ENCODE results near the gene GORASP1.

The GORASP1 gene

DNA sequence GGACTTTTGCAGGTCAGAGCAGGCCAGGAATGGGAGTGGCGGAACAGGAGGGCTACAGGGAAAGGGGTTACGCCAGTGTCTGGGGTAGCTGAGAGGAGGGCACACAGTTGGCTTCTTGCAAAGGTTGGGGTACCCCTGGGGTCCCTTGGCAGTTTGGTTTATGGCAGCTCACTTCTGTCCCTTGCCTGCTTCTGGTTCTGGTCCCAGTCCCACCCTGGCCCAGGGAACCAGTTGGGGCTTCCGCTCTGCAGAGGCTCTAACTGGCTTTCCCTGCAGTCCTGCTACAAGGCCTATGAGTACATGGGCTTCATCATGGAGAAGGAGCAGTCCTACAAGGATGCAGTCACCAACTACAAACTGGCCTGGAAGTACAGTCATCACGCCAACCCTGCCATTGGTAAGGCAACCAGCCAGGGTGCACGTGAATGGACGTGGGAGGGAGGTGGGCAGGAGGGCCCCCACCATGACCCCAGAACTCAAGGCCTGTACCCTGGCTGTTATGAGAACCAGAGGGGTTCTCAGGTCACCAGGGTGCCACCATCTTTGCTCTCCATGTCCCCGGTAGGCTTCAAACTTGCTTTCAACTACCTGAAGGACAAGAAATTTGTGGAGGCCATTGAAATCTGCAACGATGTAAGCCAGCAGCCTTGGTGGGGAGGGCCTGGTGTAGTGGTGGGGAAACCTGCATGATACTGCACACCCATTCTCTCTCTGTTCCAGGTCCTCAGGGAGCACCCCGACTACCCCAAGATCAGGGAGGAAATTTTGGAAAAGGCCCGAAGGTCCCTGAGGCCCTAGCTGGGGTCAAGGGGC lies 30.8 kb upstream of the GORASP1 start:
- no CpG with 5 or more reads among the region's 10 CpGs for WGBS (ENCODE audit: extremely low coverage, insufficient coverage, insufficient read length)
- peak in 1 of 2 donors; percentile 47 for DNase-seq
- H3K4me3 ChIP-seq (ENCODE audit: low read depth, low read length), result no peak overlapping the region
- no peak overlapping the region for H3K14ac ChIP-seq (ENCODE audit: low read length)
- no peak overlapping the region for H2AFZ ChIP-seq (ENCODE audit: insufficient read depth, low read length, poor library complexity)
- H4K91ac ChIP-seq (ENCODE audit: low read depth, low read length), result no peak overlapping the region
- no peak overlapping the region for H3K23ac ChIP-seq (ENCODE audit: low read length)
- H3K79me1 ChIP-seq (ENCODE audit: low read length), result peaks cover 2% of the 10 kb centered on the region
- H3K27ac ChIP-seq (ENCODE audit: low read depth, low read length), result no peak overlapping the region
- H2BK5ac ChIP-seq (ENCODE audit: low read depth, low read length, poor library complexity), result no peak overlapping the region
- no peak overlapping the region for H3K4me2 ChIP-seq (ENCODE audit: low read length)
- no peak overlapping the region for H2BK12ac ChIP-seq (ENCODE audit: low read length)
- H3K4ac ChIP-seq (ENCODE audit: low read depth, low read length), result no peak overlapping the region
- no peaks in the 10 kb centered on the region for H3K27me3 ChIP-seq (ENCODE audit: insufficient read depth, low read length)
- no peak overlapping the region for H2BK120ac ChIP-seq (ENCODE audit: insufficient read depth, low read length, poor library complexity)
- H3K9me3 ChIP-seq (ENCODE audit: insufficient read depth, low read depth, low read length), result no peaks in the 10 kb centered on the region
- no peak overlapping the region for H4K12ac ChIP-seq (ENCODE audit: low read depth, low read length)
- H3K18ac ChIP-seq (ENCODE audit: low read length), result no peak overlapping the region
- no peak overlapping the region for H4K8ac ChIP-seq (ENCODE audit: low read depth, low read length)
- peaks cover 31 to 37% of the 10 kb centered on the region in 2 experiments for H3K36me3 ChIP-seq (ENCODE audit: control insufficient read depth in 1 of 2, insufficient read depth in 2 of 2, low read length in 2 of 2)
- H2AK5ac ChIP-seq (ENCODE audit: low read length), result no peak overlapping the region
- H3K4me1 ChIP-seq (ENCODE audit: control insufficient read depth in 1 of 2, insufficient read depth in 2 of 2, low read length in 2 of 2), result peaks cover 26 to 30% of the 10 kb centered on the region in 2 experiments
- no peak overlapping the region for H3K9ac ChIP-seq (ENCODE audit: low read length)
- H3K79me2 ChIP-seq (ENCODE audit: control insufficient read depth, insufficient read depth, low read length, poor library complexity), result peaks cover 2% of the 10 kb centered on the region

DNA sequence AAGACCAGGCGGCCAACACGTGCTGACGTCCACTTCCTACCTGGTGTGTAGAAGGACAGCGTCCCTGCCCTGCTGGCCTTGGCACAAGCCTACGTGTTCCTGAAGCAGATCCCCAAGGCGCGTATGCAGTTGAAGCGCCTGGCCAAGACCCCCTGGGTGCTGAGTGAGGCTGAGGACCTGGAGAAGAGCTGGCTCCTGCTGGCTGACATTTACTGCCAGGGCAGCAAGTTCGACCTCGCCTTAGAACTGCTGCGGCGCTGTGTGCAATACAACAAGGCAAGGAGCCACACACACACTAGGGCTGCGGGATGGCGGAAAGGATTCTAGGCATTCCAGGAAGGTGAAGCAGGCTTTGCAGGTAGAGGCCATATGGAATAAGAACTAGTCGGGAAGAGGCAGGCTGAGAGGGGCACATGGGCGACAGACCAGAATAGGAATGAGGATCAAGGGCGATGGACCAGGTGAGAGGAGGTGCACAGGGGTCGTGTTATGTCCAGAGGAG lies 30.1 kb upstream of the GORASP1 start:
- H2BK120ac ChIP-seq (ENCODE audit: insufficient read depth, low read length, poor library complexity), result no peak overlapping the region
- H3K23ac ChIP-seq (ENCODE audit: low read length), result no peak overlapping the region
- no CpG with 5 or more reads among the region's 18 CpGs for WGBS (ENCODE audit: extremely low coverage, insufficient coverage, insufficient read length)
- no peak overlapping the region for H2AFZ ChIP-seq (ENCODE audit: insufficient read depth, low read length, poor library complexity)
- H3K27me3 ChIP-seq (ENCODE audit: insufficient read depth, low read length), result no peaks in the 10 kb centered on the region
- H3K4ac ChIP-seq (ENCODE audit: low read depth, low read length), result no peak overlapping the region
- H2AK5ac ChIP-seq (ENCODE audit: low read length), result no peak overlapping the region
- H3K18ac ChIP-seq (ENCODE audit: low read length), result no peak overlapping the region
- peak; percentile 55 to 65 for DNase-seq
- no peak overlapping the region for H3K4me2 ChIP-seq (ENCODE audit: low read length)
- H2BK5ac ChIP-seq (ENCODE audit: low read depth, low read length, poor library complexity), result no peak overlapping the region
- H3K36me3 ChIP-seq (ENCODE audit: control insufficient read depth in 1 of 2, insufficient read depth in 2 of 2, low read length in 2 of 2), result peaks cover 24 to 30% of the 10 kb centered on the region in 2 experiments
- H4K91ac ChIP-seq (ENCODE audit: low read depth, low read length), result no peak overlapping the region
- no peak overlapping the region for H4K12ac ChIP-seq (ENCODE audit: low read depth, low read length)
- no peak overlapping the region for H3K9ac ChIP-seq (ENCODE audit: low read length)
- no peak overlapping the region for H3K14ac ChIP-seq (ENCODE audit: low read length)
- no peaks in the 10 kb centered on the region for H3K9me3 ChIP-seq (ENCODE audit: insufficient read depth, low read depth, low read length)
- H3K79me1 ChIP-seq (ENCODE audit: low read length), result peaks cover 2% of the 10 kb centered on the region
- H3K4me3 ChIP-seq (ENCODE audit: low read depth, low read length), result no peak overlapping the region
- H2BK12ac ChIP-seq (ENCODE audit: low read length), result no peak overlapping the region
- H3K4me1 ChIP-seq (ENCODE audit: control insufficient read depth in 1 of 2, insufficient read depth in 2 of 2, low read length in 2 of 2), result peaks cover 20 to 28% of the 10 kb centered on the region in 2 experiments
- H3K27ac ChIP-seq (ENCODE audit: low read depth, low read length), result no peak overlapping the region
- peaks cover 2% of the 10 kb centered on the region for H3K79me2 ChIP-seq (ENCODE audit: control insufficient read depth, insufficient read depth, low read length, poor library complexity)
- H4K8ac ChIP-seq (ENCODE audit: low read depth, low read length), result no peak overlapping the region

GRCh38 chr3:39136533-39137434 lies 29.4 kb upstream of the GORASP1 start:
- no peak overlapping the region for H2AK5ac ChIP-seq (ENCODE audit: low read length)
- H3K79me1 ChIP-seq (ENCODE audit: low read length), result peaks cover 2% of the 10 kb centered on the region
- H4K8ac ChIP-seq (ENCODE audit: low read depth, low read length), result no peak overlapping the region
- no peak overlapping the region for H4K91ac ChIP-seq (ENCODE audit: low read depth, low read length)
- H3K9ac ChIP-seq (ENCODE audit: low read length), result no peak overlapping the region
- no peak overlapping the region for H2AFZ ChIP-seq (ENCODE audit: insufficient read depth, low read length, poor library complexity)
- WGBS (ENCODE audit: extremely low coverage, insufficient coverage, insufficient read length), result no CpG with 5 or more reads among the region's 21 CpGs
- peaks cover 13 to 21% of the 10 kb centered on the region in 2 experiments for H3K4me1 ChIP-seq (ENCODE audit: control insufficient read depth in 1 of 2, insufficient read depth in 2 of 2, low read length in 2 of 2)
- no peak overlapping the region for H3K27ac ChIP-seq (ENCODE audit: low read depth, low read length)
- no peak overlapping the region for H3K14ac ChIP-seq (ENCODE audit: low read length)
- no peak overlapping the region for H2BK12ac ChIP-seq (ENCODE audit: low read length)
- peaks cover 2% of the 10 kb centered on the region for H3K79me2 ChIP-seq (ENCODE audit: control insufficient read depth, insufficient read depth, low read length, poor library complexity)
- H3K23ac ChIP-seq (ENCODE audit: low read length), result no peak overlapping the region
- H2BK120ac ChIP-seq (ENCODE audit: insufficient read depth, low read length, poor library complexity), result no peak overlapping the region
- no peak overlapping the region for H3K4me3 ChIP-seq (ENCODE audit: low read depth, low read length)
- H3K4ac ChIP-seq (ENCODE audit: low read depth, low read length), result no peak overlapping the region
- H3K18ac ChIP-seq (ENCODE audit: low read length), result no peak overlapping the region
- no peaks in the 10 kb centered on the region for H3K9me3 ChIP-seq (ENCODE audit: insufficient read depth, low read depth, low read length)
- H3K4me2 ChIP-seq (ENCODE audit: low read length), result no peak overlapping the region
- H2BK5ac ChIP-seq (ENCODE audit: low read depth, low read length, poor library complexity), result no peak overlapping the region
- no peaks in the 10 kb centered on the region for H3K27me3 ChIP-seq (ENCODE audit: insufficient read depth, low read length)
- no peak overlapping the region for H4K12ac ChIP-seq (ENCODE audit: low read depth, low read length)
- DNase-seq, result no peak
- H3K36me3 ChIP-seq (ENCODE audit: control insufficient read depth in 1 of 2, insufficient read depth in 2 of 2, low read length in 2 of 2), result peaks cover 17 to 23% of the 10 kb centered on the region in 2 experiments

DNA sequence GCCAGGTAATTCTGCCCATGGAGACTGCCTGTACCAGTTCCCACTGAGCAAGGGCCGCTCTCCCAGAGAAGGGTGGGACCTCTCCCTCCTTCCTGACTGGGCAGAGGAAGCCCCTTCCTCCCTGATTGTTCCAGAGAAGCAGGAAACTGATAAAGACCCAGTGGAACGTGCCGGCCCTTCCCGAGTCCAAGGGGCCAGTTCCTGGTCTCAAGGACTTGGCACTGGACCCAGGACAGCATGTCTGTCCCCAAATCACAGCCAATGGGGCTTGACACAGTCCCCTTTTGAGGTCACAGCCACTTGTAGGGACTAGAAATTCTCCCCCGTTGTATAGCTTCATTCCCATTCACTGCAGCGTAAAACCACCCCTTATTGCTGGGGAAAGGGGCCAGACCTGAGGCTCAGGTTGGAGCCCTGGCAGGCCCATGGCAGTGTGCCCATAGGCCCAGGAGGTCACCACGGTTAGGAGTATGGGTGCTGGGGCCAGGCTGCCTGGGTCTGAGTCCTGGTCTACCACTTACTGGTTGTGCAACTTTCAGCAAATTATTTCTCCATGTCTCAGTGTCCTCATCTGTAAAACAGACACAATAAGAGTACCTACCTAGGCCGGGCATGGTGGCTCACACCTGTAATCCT lies 27.9 kb upstream of the GORASP1 start:
- H2AK5ac ChIP-seq (ENCODE audit: low read length), result no peak overlapping the region
- H2BK5ac ChIP-seq (ENCODE audit: low read depth, low read length, poor library complexity), result no peak overlapping the region
- H3K23ac ChIP-seq (ENCODE audit: low read length), result no peak overlapping the region
- no peaks in the 10 kb centered on the region for H3K79me2 ChIP-seq (ENCODE audit: control insufficient read depth, insufficient read depth, low read length, poor library complexity)
- no peaks in the 10 kb centered on the region for H3K9me3 ChIP-seq (ENCODE audit: insufficient read depth, low read depth, low read length)
- peaks cover under 1 to 6% of the 10 kb centered on the region in 2 experiments for H3K4me1 ChIP-seq (ENCODE audit: control insufficient read depth in 1 of 2, insufficient read depth in 2 of 2, low read length in 2 of 2)
- no peak overlapping the region for H3K4me2 ChIP-seq (ENCODE audit: low read length)
- no peak overlapping the region for H3K9ac ChIP-seq (ENCODE audit: low read length)
- no peak overlapping the region for H2BK12ac ChIP-seq (ENCODE audit: low read length)
- H2BK120ac ChIP-seq (ENCODE audit: insufficient read depth, low read length, poor library complexity), result no peak overlapping the region
- H4K12ac ChIP-seq (ENCODE audit: low read depth, low read length), result no peak overlapping the region
- H3K4ac ChIP-seq (ENCODE audit: low read depth, low read length), result no peak overlapping the region
- no peak overlapping the region for H2AFZ ChIP-seq (ENCODE audit: insufficient read depth, low read length, poor library complexity)
- no peak overlapping the region for H4K8ac ChIP-seq (ENCODE audit: low read depth, low read length)
- WGBS (ENCODE audit: extremely low coverage, insufficient coverage, insufficient read length), result no CpG with 5 or more reads among the region's 8 CpGs
- no peaks in the 10 kb centered on the region for H3K27me3 ChIP-seq (ENCODE audit: insufficient read depth, low read length)
- H3K14ac ChIP-seq (ENCODE audit: low read length), result no peak overlapping the region
- H3K79me1 ChIP-seq (ENCODE audit: low read length), result no peaks in the 10 kb centered on the region
- no peak overlapping the region for H4K91ac ChIP-seq (ENCODE audit: low read depth, low read length)
- DNase-seq, result no peak
- H3K36me3 ChIP-seq (ENCODE audit: control insufficient read depth in 1 of 2, insufficient read depth in 2 of 2, low read length in 2 of 2), result peaks cover 9 to 11% of the 10 kb centered on the region in 2 experiments
- H3K4me3 ChIP-seq (ENCODE audit: low read depth, low read length), result no peak overlapping the region
- no peak overlapping the region for H3K27ac ChIP-seq (ENCODE audit: low read depth, low read length)
- H3K18ac ChIP-seq (ENCODE audit: low read length), result no peak overlapping the region
